ENCODE results near the gene HK3.

HK3 gene

DNA sequence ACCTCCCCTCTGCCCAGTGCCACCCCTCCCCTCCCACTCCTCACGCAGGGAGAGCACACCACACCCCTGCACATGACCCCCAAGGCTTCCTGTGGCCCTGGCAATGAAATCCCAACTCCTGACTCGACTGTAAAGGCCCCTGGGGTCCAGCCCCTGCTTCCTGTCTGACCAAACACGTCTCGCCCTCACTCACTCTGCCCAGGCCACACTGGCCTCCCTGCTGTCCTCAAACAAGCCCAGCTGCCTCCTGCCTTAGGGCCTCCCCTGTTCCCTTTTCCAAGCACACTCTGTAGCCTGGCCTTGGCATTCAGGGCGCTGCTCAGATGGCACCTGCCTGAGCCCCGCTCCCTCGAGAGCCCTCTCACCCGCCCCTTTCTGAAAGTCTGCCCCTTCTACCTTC is 42.4 kb downstream of the HK3 start:
- Histone ChIP-seq H3K4me2 (ENCODE audit: insufficient read depth, low read length, poor library complexity, severe bottlenecking) (no peak overlapping the region), H3K18ac (ENCODE audit: low read length) (no peak overlapping the region), H4K8ac (ENCODE audit: low read depth, low read length) (no peak overlapping the region), H3K79me1 (ENCODE audit: low read depth, low read length) (peaks cover 2% of the 10 kb centered on the region), H2AK5ac (ENCODE audit: low read depth, low read length) (peak overlapping the region; percentile 34), H3K4ac (ENCODE audit: low read length) (no peak overlapping the region), H2AFZ (ENCODE audit: low read length) (no peak overlapping the region), H3K27ac (replicated peaks; ENCODE audit: low read length) (no peak overlapping the region), H3K9ac (ENCODE audit: low read depth, low read length, poor library complexity) (no peak overlapping the region), H3K4me3 (ENCODE audit: low read length in 2 of 2) (no peak overlapping the region), H2BK15ac (ENCODE audit: low read length) (no peak overlapping the region), H2BK5ac (ENCODE audit: low read length) (no peak overlapping the region), H3K36me3 (replicated peaks in 1 of 2; ENCODE audit: control insufficient read depth in 2 of 2, insufficient read depth in 2 of 2, low read length in 2 of 2) (no peaks in the 10 kb centered on the region), H3K23ac (ENCODE audit: low read depth, low read length, poor library complexity) (no peak overlapping the region), H2BK12ac (ENCODE audit: low read length) (no peak overlapping the region), H3K4me1 (ENCODE audit: control insufficient read depth in 2 of 2, insufficient read depth in 1 of 2, low read depth in 1 of 2, low read length in 2 of 2) (peaks cover 4 to 22% of the 10 kb centered on the region in 2 donors), H4K91ac (ENCODE audit: low read depth, low read length, poor library complexity) (no peak overlapping the region), H3K9me3 (replicated peaks in 1 of 2; ENCODE audit: control insufficient read depth in 2 of 2, insufficient read depth in 1 of 2, low read depth in 1 of 2, low read length in 2 of 2) (no peaks in the 10 kb centered on the region), H3K14ac (ENCODE audit: low read length) (peak overlapping the region; percentile 60), H3K27me3 (ENCODE audit: control insufficient read depth in 3 of 3, insufficient read depth in 3 of 3, low read depth in 1 of 3, low read length in 3 of 3) (peaks cover 0 to 68% (median 0%) of the 10 kb centered on the region in 3 experiments), H2BK120ac (ENCODE audit: low read depth, low read length) (no peak overlapping the region)
- WGBS, 2 donors (ENCODE audit: extremely low coverage in 2 of 2, insufficient read length in 2 of 2, insufficient replicate concordance in 1 of 2) = no CpG with 5 or more reads among the region's 8 CpGs
- DNase-seq (ENCODE audit: low spot score) = no peak

DNA sequence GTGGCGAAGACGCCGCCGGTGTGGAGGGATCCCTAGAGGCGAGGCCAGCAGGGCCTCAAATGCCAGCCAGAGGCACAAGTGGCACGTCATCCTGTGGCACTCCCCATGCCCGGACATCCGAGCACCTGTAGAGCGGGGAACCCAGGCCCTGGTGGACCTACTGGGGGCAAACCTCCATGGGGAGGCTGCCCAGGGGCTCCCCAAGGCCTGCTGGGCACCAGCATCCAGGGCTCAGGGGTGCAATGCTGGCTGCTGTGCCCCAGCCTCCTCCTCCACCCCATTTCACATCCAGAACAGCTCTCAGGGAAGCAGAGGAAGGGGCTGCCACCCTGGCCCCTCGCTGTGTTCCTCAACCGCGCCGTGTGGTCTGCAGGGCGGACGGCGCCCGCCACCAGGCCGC is 43.5 kb downstream of the HK3 start:
- H2BK5ac ChIP-seq (ENCODE audit: low read length) = no peak overlapping the region
- no peak overlapping the region for H3K9ac ChIP-seq (ENCODE audit: low read depth, low read length, poor library complexity)
- H2BK15ac ChIP-seq (ENCODE audit: low read length) = peak overlapping the region; percentile 87
- no peak overlapping the region for H4K91ac ChIP-seq (ENCODE audit: low read depth, low read length, poor library complexity)
- H3K23ac ChIP-seq (ENCODE audit: low read depth, low read length, poor library complexity) = no peak overlapping the region
- H2BK120ac ChIP-seq (ENCODE audit: low read depth, low read length) = peak overlapping the region; percentile 16
- H3K14ac ChIP-seq (ENCODE audit: low read length) = no peak overlapping the region
- H3K4me1 ChIP-seq (ENCODE audit: control insufficient read depth in 2 of 2, insufficient read depth in 1 of 2, low read depth in 1 of 2, low read length in 2 of 2) = peaks cover 4 to 22% of the 10 kb centered on the region in 2 donors
- H2AK5ac ChIP-seq (ENCODE audit: low read depth, low read length) = peak overlapping the region; percentile 71
- H2BK12ac ChIP-seq (ENCODE audit: low read length) = no peak overlapping the region
- no CpG with 5 or more reads among the region's 18 CpGs for whole genome bisulfite sequencing, 2 donors (ENCODE audit: extremely low coverage in 2 of 2, insufficient read length in 2 of 2, insufficient replicate concordance in 1 of 2)
- no peak for DNase-seq (ENCODE audit: low spot score)
- H3K9me3 ChIP-seq (replicated peaks in 1 of 2; ENCODE audit: control insufficient read depth in 2 of 2, insufficient read depth in 1 of 2, low read depth in 1 of 2, low read length in 2 of 2) = no peaks in the 10 kb centered on the region
- peak overlapping the region; percentile 50 for H3K18ac ChIP-seq (ENCODE audit: low read length)
- H2AFZ ChIP-seq (ENCODE audit: low read length) = no peak overlapping the region
- peaks cover 2% of the 10 kb centered on the region for H3K79me1 ChIP-seq (ENCODE audit: low read depth, low read length)
- no peak overlapping the region for H3K4me2 ChIP-seq (ENCODE audit: insufficient read depth, low read length, poor library complexity, severe bottlenecking)
- H3K36me3 ChIP-seq (replicated peaks in 1 of 2; ENCODE audit: control insufficient read depth in 2 of 2, insufficient read depth in 2 of 2, low read length in 2 of 2) = no peaks in the 10 kb centered on the region
- H3K27me3 ChIP-seq (ENCODE audit: control insufficient read depth in 3 of 3, insufficient read depth in 3 of 3, low read depth in 1 of 3, low read length in 3 of 3) = peaks cover 0 to 65% (median 0%) of the 10 kb centered on the region in 3 experiments
- H3K4ac ChIP-seq (ENCODE audit: low read length) = no peak overlapping the region
- no peak overlapping the region for H4K8ac ChIP-seq (ENCODE audit: low read depth, low read length)
- H3K27ac ChIP-seq (replicated peaks; ENCODE audit: low read length) = no peak overlapping the region
- H3K4me3 ChIP-seq (ENCODE audit: low read length in 2 of 2) = no peak overlapping the region

DNA sequence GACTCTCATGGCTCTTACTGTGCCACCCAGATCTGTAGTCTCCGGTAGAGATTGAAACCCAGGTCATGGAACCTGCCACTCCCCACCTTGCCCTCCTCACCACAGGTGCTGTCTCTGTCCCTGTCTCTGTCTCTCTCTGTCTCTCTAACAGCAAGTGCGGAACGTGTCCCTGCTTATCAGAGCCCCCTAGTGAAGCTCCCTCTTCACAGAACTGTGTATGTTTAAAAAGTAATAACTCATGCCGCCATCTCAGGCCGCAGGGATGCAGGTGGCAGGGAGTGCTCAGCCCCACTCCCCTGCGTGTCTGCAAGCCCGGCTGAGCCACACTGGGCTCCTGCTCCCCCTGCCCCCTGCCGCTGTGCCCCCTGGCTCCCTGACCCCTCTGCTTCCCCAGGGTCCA is 45.0 kb downstream of the HK3 start:
- Histone ChIP-seq H2BK12ac (ENCODE audit: low read length) (no peak overlapping the region), H2BK15ac (ENCODE audit: low read length) (no peak overlapping the region), H3K23ac (ENCODE audit: low read depth, low read length, poor library complexity) (no peak overlapping the region), H2BK120ac (ENCODE audit: low read depth, low read length) (no peak overlapping the region), H3K4me3 (ENCODE audit: low read length in 2 of 2) (no peak overlapping the region), H2BK5ac (ENCODE audit: low read length) (no peak overlapping the region), H3K4me1 (ENCODE audit: control insufficient read depth in 2 of 2, insufficient read depth in 1 of 2, low read depth in 1 of 2, low read length in 2 of 2) (peaks cover 4 to 22% of the 10 kb centered on the region in 2 donors), H3K4ac (ENCODE audit: low read length) (no peak overlapping the region), H2AFZ (ENCODE audit: low read length) (no peak overlapping the region), H3K79me1 (ENCODE audit: low read depth, low read length) (peaks cover 2% of the 10 kb centered on the region), H4K8ac (ENCODE audit: low read depth, low read length) (no peak overlapping the region), H4K91ac (ENCODE audit: low read depth, low read length, poor library complexity) (no peak overlapping the region), H3K27ac (replicated peaks; ENCODE audit: low read length) (no peak overlapping the region), H3K14ac (ENCODE audit: low read length) (no peak overlapping the region), H3K4me2 (ENCODE audit: insufficient read depth, low read length, poor library complexity, severe bottlenecking) (no peak overlapping the region), H3K27me3 (ENCODE audit: control insufficient read depth in 3 of 3, insufficient read depth in 3 of 3, low read depth in 1 of 3, low read length in 3 of 3) (peaks cover 0 to 72% (median 0%) of the 10 kb centered on the region in 3 experiments), H3K9ac (ENCODE audit: low read depth, low read length, poor library complexity) (no peak overlapping the region), H2AK5ac (ENCODE audit: low read depth, low read length) (peak overlapping the region; percentile 20), H3K18ac (ENCODE audit: low read length) (no peak overlapping the region), H3K9me3 (replicated peaks in 1 of 2; ENCODE audit: control insufficient read depth in 2 of 2, insufficient read depth in 1 of 2, low read depth in 1 of 2, low read length in 2 of 2) (no peaks in the 10 kb centered on the region), H3K36me3 (replicated peaks in 1 of 2; ENCODE audit: control insufficient read depth in 2 of 2, insufficient read depth in 2 of 2, low read length in 2 of 2) (no peaks in the 10 kb centered on the region)
- WGBS, 2 donors (ENCODE audit: extremely low coverage in 2 of 2, insufficient read length in 2 of 2, insufficient replicate concordance in 1 of 2) = no CpG with 5 or more reads among the region's 8 CpGs
- DNase-seq (ENCODE audit: low spot score) = no peak

DNA sequence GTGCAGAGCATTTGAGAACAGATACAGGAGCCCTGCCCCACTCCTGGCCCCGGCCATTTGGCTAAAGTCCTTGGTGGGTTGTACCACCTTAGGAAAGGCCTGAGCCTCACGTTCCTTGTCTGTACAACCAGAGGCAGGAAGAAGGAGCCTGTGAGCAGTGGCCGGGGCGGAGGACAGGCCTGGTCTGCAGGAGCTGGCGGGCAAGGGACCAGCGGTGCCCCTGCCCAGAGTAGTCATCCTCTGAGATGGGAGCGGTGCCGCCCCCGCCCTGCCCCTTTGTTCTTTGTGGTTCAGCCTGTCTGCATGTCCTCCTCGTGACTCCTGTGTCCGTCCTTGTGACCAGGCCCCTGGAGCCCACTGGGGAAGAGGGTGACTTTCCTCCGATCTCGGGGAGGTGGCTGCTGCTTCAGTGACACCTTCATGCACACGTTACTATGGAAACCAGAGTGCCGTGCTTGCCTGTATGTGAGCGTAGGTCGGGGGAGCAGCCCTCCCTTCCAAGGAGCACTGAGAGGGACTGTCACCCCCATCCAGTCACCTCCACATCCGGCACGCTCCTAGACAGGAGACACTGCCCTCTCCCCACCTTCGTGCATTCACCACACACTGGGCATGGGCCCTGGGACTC is 45.9 kb downstream of the HK3 start:
- H3K79me1 ChIP-seq (ENCODE audit: low read depth, low read length) = peaks cover 2% of the 10 kb centered on the region
- no peak overlapping the region for H3K4me2 ChIP-seq (ENCODE audit: insufficient read depth, low read length, poor library complexity, severe bottlenecking)
- H3K27me3 ChIP-seq (ENCODE audit: control insufficient read depth in 3 of 3, insufficient read depth in 3 of 3, low read depth in 1 of 3, low read length in 3 of 3) = peaks cover 0 to 77% (median 0%) of the 10 kb centered on the region in 3 experiments
- H3K4ac ChIP-seq (ENCODE audit: low read length) = no peak overlapping the region
- peak overlapping the region; percentile 44 for H3K9ac ChIP-seq (ENCODE audit: low read depth, low read length, poor library complexity)
- H3K4me1 ChIP-seq (ENCODE audit: control insufficient read depth in 2 of 2, insufficient read depth in 1 of 2, low read depth in 1 of 2, low read length in 2 of 2) = peaks cover 4 to 22% of the 10 kb centered on the region in 2 donors
- no peaks in the 10 kb centered on the region for H3K9me3 ChIP-seq (replicated peaks in 1 of 2; ENCODE audit: control insufficient read depth in 2 of 2, insufficient read depth in 1 of 2, low read depth in 1 of 2, low read length in 2 of 2)
- no peak overlapping the region for H4K8ac ChIP-seq (ENCODE audit: low read depth, low read length)
- no CpG with 5 or more reads among the region's 20 CpGs for WGBS, 2 donors (ENCODE audit: extremely low coverage in 2 of 2, insufficient read length in 2 of 2, insufficient replicate concordance in 1 of 2)
- H3K4me3 ChIP-seq (ENCODE audit: low read length in 2 of 2) = no peak overlapping the region
- no peak overlapping the region for H4K91ac ChIP-seq (ENCODE audit: low read depth, low read length, poor library complexity)
- H2BK120ac ChIP-seq (ENCODE audit: low read depth, low read length) = no peak overlapping the region
- H2AFZ ChIP-seq (ENCODE audit: low read length) = no peak overlapping the region
- peak overlapping the region; percentile 86 for H3K14ac ChIP-seq (ENCODE audit: low read length)
- peak overlapping the region; percentile 31 for H2AK5ac ChIP-seq (ENCODE audit: low read depth, low read length)
- DNase-seq (ENCODE audit: low spot score) = no peak
- H3K18ac ChIP-seq (ENCODE audit: low read length) = peak overlapping the region; percentile 82
- no peak overlapping the region for H3K27ac ChIP-seq (replicated peaks; ENCODE audit: low read length)
- no peak overlapping the region for H2BK5ac ChIP-seq (ENCODE audit: low read length)
- peak overlapping the region; percentile 8 for H2BK12ac ChIP-seq (ENCODE audit: low read length)
- peak overlapping the region; percentile 17 for H2BK15ac ChIP-seq (ENCODE audit: low read length)
- no peaks in the 10 kb centered on the region for H3K36me3 ChIP-seq (replicated peaks in 1 of 2; ENCODE audit: control insufficient read depth in 2 of 2, insufficient read depth in 2 of 2, low read length in 2 of 2)
- H3K23ac ChIP-seq (ENCODE audit: low read depth, low read length, poor library complexity) = no peak overlapping the region

Data from neuronal stem cell (in vitro differentiated cells).